MM.1S (cell line): ENCODE data around the gene GNG10.

Source experiments
- DNase-seq: peaks from one replicate; pipeline ENCODE4 v3.0.0-alpha.2; 2015
- H2AFZ ChIP-seq: fragments of 300-600 bp; sonication (generic); 2 replicates; pipeline ENCODE4 v1.6.0; 2016; ENCODE audit warnings: antibody characterized with exemption, low read length
- H3F3A ChIP-seq: fragments of 300-600 bp; sonication (generic); 2 replicates; pipeline ENCODE4 v1.6.1; 2016; ENCODE audit warnings: mild to moderate bottlenecking, antibody characterized with exemption, low read length, moderate library complexity, mixed read lengths; ENCODE audit not compliant: insufficient read depth
- H3K27ac ChIP-seq: fragments of 300-600 bp; sonication (generic); 2 replicates; pipeline ENCODE4 v1.5.1; 2016; ENCODE audit warnings: mild to moderate bottlenecking, low read length
- H3K27me3 ChIP-seq: fragments of 300-600 bp; sonication (generic); replicated peaks from 2 replicates; pipeline ENCODE4 v1.6.0; 2016; ENCODE audit warnings: low read length; ENCODE audit not compliant: insufficient read depth
- H3K36me3 ChIP-seq: fragments of 300-600 bp; sonication (generic); replicated peaks from 2 replicates; pipeline ENCODE4 v1.6.1; 2016; ENCODE audit warnings: mild to moderate bottlenecking, low read length, mixed read lengths; ENCODE audit not compliant: insufficient read depth
- H3K4me1 ChIP-seq: fragments of 300-600 bp; sonication (generic); 2 replicates; pipeline ENCODE4 v1.6.1; 2016; ENCODE audit warnings: low read length, mixed read lengths
- H3K4me2 ChIP-seq: fragments of 300-600 bp; sonication (generic); 2 replicates; pipeline ENCODE4 v1.6.0; 2016; ENCODE audit warnings: low read depth, low read length
- H3K4me3 ChIP-seq: fragments of 300-600 bp; sonication (generic); 2 replicates; pipeline ENCODE4 v1.5.1; 2016; ENCODE audit warnings: low read length, mixed read lengths
- H3K79me2 ChIP-seq: fragments of 300-600 bp; sonication (generic); 2 replicates; pipeline ENCODE4 v1.6.1; 2016; ENCODE audit warnings: mixed run types, low read length, mixed read lengths
- H3K9ac ChIP-seq: fragments of 300-600 bp; sonication (generic); 2 replicates; pipeline ENCODE4 v1.6.1; 2016; ENCODE audit warnings: low read length, mixed read lengths
- H3K9me2 ChIP-seq: fragments of 300-600 bp; sonication (generic); replicated peaks from 2 replicates; pipeline ENCODE4 v1.6.1; 2016; ENCODE audit warnings: mild to moderate bottlenecking, low read length, mixed read lengths; ENCODE audit not compliant: insufficient read depth
- H3K9me3 ChIP-seq: fragments of 300-600 bp; sonication (generic); replicated peaks from 2 replicates; pipeline ENCODE4 v1.6.1; 2016; ENCODE audit warnings: mild to moderate bottlenecking, low read length, mixed read lengths; ENCODE audit not compliant: insufficient read depth
- H4K20me1 ChIP-seq: fragments of 300-600 bp; sonication (generic); 2 replicates; pipeline ENCODE4 v1.6.1; 2016; ENCODE audit warnings: mild to moderate bottlenecking, low read length, moderate library complexity, mixed read lengths; ENCODE audit not compliant: insufficient read depth
- EZH2 ChIP-seq: fragments of 300-600 bp; sonication (generic); optimal IDR thresholded peaks from 2 replicates; pipeline ENCODE3; 2017; ENCODE audit warnings: low read depth, mild to moderate bottlenecking, antibody characterized with exemption, low read length, mixed read lengths
- EZH2phosphoT487 ChIP-seq: fragments of 300-600 bp; sonication (generic); IDR thresholded peaks from 2 replicates; pipeline ENCODE4 v1.6.1; 2018; ENCODE audit warnings: antibody characterized with exemption, low read length
- TF ChIP-seq, protein P1 (sequence below): fragments of 300-600 bp; sonication (generic); IDR thresholded peaks from 2 replicates; pipeline ENCODE4 v1.5.1; 2016; ENCODE audit warnings: antibody characterized with exemption, low read length, mixed read lengths

GNG10 gene

GRCh38 chr9:111631214-111631971, 30.0 kb upstream of the GNG10 start, which contains the start of gene DNAJC25:
TSS of gene DNAJC25 (plus strand) at chr9:111631334. CDS start at chr9:111631408, 74 bp downstream.
- Histone ChIP-seq H3K79me2 (peaks cover 50% of the 10 kb centered on the region), H2AFZ (peak within 1 kb of the TSS; percentile 88), H3K27me3 (no peaks in the 10 kb centered on the region), H3K36me3 (no peaks in the 10 kb centered on the region), H3K27ac (peak within 1 kb of the TSS; percentile 62; the same call in 1 of the 2 replicates), H3K9me3 (no peaks in the 10 kb centered on the region), H3K4me3 (peak within 1 kb of the TSS; percentile 95), H3K9me2 (no peaks in the 10 kb centered on the region), H3F3A (0 out of 2 replicates have a peak, but pooled peaks cover 5% of the 10 kb centered on the region), H3K9ac (peak within 1 kb of the TSS; percentile 86), H4K20me1 (peaks cover 12% of the 10 kb centered on the region; the same call in 1 of the 2 replicates), H3K4me2 (peak within 1 kb of the TSS; percentile 87), H3K4me1 (peaks cover 5% of the 10 kb centered on the region; the same call in 1 of the 2 replicates)
- TF ChIP-seq, protein P1, sequence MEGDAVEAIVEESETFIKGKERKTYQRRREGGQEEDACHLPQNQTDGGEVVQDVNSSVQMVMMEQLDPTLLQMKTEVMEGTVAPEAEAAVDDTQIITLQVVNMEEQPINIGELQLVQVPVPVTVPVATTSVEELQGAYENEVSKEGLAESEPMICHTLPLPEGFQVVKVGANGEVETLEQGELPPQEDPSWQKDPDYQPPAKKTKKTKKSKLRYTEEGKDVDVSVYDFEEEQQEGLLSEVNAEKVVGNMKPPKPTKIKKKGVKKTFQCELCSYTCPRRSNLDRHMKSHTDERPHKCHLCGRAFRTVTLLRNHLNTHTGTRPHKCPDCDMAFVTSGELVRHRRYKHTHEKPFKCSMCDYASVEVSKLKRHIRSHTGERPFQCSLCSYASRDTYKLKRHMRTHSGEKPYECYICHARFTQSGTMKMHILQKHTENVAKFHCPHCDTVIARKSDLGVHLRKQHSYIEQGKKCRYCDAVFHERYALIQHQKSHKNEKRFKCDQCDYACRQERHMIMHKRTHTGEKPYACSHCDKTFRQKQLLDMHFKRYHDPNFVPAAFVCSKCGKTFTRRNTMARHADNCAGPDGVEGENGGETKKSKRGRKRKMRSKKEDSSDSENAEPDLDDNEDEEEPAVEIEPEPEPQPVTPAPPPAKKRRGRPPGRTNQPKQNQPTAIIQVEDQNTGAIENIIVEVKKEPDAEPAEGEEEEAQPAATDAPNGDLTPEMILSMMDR, result no peak
- TF ChIP-seq EZH2phosphoT487 (no peak), EZH2 (no peak)
- DNase-seq, result peak; percentile 99

DNA sequence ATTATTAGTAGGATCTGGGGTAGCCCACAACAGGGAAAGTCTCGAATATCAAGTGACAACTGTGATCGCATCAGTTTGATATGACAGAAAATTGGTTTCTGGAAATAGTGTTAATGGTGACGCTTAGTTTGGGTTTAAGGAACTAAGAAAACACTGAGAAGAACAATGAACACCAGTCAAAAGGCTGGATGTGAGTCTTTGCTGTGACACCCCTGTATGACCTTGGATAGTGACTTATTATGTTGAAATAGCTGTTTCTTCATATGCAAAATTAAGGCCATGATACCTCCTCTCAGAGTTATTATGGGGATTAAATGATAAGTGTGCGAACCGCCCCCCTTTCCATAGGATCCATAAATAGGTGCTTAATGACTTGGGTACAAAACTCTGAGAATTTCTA, 29.3 kb upstream of the GNG10 start:
- H3K27me3 ChIP-seq, result no peaks in the 10 kb centered on the region
- DNase-seq, result no peak
- peaks cover 57% of the 10 kb centered on the region for H3K79me2 ChIP-seq
- H3K4me3 ChIP-seq, result peak overlapping the region; percentile 95
- H4K20me1 ChIP-seq, result peaks cover 16% of the 10 kb centered on the region; the same call in 1 of the 2 replicates
- H3K27ac ChIP-seq, result peak overlapping the region; percentile 62; the same call in 1 of the 2 replicates
- no peaks in the 10 kb centered on the region for H3K36me3 ChIP-seq
- H3K9me2 ChIP-seq, result no peaks in the 10 kb centered on the region
- peak overlapping the region; percentile 52 for H2AFZ ChIP-seq
- TF ChIP-seq EZH2, result no peak
- TF ChIP-seq EZH2phosphoT487, result no peak
- TF ChIP-seq, protein P1, result no peak
- peak overlapping the region; percentile 87 for H3K4me2 ChIP-seq
- no peaks in the 10 kb centered on the region for H3K9me3 ChIP-seq
- H3K4me1 ChIP-seq, result peaks cover 5% of the 10 kb centered on the region; the same call in 1 of the 2 replicates
- H3K9ac ChIP-seq, result peak overlapping the region; percentile 86
- H3F3A ChIP-seq, result 0 out of 2 replicates have a peak, but pooled peaks cover 5% of the 10 kb centered on the region

DNA sequence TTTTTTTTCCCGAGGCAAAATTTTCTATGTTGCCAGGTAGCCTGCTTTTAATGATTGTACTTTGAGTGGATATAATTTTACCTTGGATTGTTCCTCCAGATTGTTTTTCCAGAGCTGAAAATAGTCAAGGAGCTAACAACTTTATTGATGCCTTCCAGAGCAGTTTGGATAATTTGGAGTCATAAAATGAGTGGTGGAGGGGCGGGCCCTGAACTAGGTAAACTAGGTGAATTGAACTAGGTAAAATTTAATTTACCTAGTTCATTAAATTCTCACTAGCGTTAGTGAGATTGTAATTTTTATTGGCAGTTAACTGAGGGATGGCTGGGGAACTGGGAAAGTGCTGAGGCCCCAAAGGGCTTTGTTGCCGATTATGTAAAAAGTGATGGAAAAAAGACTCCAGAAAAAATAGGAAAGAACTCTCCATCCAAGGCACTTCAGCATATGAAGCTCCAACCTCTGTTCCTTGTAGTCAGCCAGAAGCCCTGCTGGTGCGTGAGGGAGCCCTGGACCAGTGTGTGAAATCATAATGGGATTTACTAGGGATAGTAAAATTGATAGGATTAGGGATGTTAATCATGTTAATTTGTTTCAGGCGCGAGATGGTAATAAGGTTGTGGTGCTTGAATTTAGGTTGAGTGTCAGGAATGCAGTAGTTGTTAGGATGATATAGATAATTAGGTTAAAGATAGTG, 28.6 kb upstream of the GNG10 start:
- Histone ChIP-seq H3K27me3 (no peaks in the 10 kb centered on the region), H3K9ac (peak overlapping the region; percentile 86; the same call in 1 of the 2 replicates), H3K4me3 (peak overlapping the region; percentile 95), H3K27ac (no peak overlapping the region), H3K9me3 (no peaks in the 10 kb centered on the region), H3K9me2 (no peaks in the 10 kb centered on the region), H3K4me2 (peak overlapping the region; percentile 87), H4K20me1 (peaks cover 16% of the 10 kb centered on the region; the same call in 1 of the 2 replicates), H3K79me2 (peaks cover 64% of the 10 kb centered on the region), H3K4me1 (peaks cover 5% of the 10 kb centered on the region; the same call in 1 of the 2 replicates), H3K36me3 (no peaks in the 10 kb centered on the region), H2AFZ (no peak overlapping the region), H3F3A (0 out of 2 replicates have a peak, but pooled peaks cover 5% of the 10 kb centered on the region)
- TF ChIP-seq, protein P1, result no peak
- TF ChIP-seq EZH2 (no peak), EZH2phosphoT487 (no peak)
- no peak for DNase-seq
